Stimulated activated CD4-positive, alpha-beta T cell treated with anti-CD3 and anti-CD28 coated beads, Interleukin-12 subunit alpha, Interleukin-12 subunit beta, amount 100 ng/mL, for 24 hours (primary cell): ENCODE data around the gene NLGN1.

ENCODE experiments used
- DNase-seq, 2 experiments: peaks; one replicate each; pipeline ENCODE4 v3.0.0-alpha.2; 2020; ENCODE audit warnings: low read depth in 2 of 2

NLGN1 gene

DNA sequence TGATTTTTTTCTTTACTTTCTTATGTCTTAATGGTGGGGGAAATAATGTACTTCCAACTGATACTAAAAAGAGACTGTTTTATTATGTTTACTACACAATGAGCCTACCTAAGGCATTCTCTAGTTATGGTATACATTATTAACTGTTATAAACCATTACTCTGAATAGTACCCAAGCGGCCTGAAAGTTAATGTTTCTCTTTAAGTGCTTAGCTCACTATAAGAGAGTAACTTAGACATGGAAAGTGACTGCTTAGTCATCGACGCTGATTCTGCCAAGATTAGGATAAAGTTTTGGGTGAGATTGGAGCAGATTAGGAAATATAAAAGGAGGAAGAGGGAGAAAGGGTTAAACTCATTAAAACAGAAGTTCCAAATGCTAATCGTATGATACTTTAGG, 365.0 kb downstream of the NLGN1 start:
- DNase-seq: no peak

DNA sequence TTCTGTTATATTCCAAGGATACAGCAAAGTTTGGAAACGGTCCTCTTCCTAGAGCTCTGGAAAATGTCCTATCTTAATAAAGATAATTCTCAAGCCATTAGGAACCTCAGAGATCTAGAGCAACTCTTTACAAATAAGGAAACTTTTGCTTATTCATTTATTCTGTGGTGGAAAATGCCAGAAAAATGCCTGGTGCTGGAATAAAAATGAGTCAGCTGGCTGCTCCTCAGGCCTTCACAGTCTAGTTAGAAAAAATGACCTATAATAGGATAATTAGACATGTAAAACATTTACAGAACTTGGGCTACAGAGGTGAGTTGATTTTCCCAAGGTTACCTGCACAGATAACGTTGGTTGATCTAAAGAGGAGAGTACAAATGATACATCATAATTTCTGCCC, 372.5 kb downstream of the NLGN1 start:
- DNase-seq: no peak

DNA sequence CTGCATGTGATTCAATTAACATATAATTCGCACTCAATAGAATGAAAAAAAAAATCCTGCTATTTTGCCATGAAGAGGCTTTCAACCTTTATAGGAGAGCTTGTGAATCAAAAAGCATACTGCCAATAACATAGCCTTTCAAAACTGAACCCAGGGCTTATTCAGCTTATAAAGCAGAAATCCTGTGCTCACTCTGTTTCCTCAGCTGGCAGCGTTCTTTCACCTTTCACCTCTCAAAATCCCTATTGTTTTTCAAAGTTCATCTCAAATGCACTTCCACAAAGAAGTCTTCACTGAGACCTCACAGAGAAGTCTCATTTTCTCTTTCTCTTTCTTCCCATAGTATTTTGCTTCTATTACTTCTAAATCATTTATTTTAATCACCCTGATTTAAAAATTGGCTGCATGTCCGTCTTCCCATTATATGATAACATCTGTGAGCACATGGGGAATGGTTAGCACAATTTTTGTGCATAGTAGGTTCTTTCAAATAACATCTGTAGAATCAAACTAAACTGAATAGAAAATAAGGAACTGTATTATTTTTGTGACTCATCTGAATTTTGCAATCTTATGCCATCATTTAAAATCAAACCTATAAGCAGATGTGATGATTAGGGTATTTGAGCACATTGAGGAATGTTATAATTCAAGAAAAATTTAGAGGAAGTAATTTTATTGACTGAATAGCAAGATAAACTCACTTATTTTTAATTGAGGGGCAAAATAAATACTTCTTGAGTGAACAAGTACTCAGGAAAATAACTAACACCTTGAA, 373.4 kb downstream of the NLGN1 start:
- DNase-seq: no peak

DNA sequence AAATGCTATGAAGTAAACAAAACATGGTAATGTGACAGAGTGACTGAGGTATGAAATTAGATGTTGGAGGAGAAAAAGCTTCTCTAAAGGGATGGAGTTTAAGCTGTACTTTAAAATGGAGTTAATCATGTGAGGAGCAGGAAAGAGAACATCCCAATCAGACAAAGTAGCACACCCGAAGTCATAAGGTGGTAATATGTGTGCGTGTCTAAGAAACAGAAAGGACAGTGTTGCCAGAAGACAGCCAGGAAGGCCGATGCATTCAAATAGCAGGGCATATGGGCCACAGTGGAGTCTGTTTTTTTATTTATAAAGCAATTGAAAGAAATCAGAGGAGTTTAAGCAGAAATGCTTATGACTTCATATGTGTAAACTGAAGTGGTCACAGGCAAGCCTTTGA, 376.3 kb downstream of the NLGN1 start:
- DNase-seq: no peak

DNA sequence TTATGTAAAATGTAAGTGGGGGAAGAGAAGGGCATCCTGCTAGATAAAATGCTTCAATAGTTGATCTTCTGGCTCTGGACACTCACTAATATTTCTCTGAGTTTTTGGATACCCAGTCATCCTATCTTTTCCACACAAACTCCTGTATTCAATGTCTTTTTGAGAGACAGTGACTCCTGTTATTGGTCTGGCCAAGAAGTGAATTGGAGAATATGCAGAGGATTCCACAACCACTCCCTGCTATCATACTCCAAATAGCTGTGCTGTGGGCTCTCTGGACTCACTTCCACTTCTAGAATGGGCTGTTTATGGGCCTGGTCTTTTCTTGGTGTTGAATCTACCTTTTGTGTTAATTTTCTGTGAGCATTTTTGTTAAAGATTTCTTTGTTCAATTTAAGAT, 376.8 kb downstream of the NLGN1 start:
- DNase-seq: no peak

DNA sequence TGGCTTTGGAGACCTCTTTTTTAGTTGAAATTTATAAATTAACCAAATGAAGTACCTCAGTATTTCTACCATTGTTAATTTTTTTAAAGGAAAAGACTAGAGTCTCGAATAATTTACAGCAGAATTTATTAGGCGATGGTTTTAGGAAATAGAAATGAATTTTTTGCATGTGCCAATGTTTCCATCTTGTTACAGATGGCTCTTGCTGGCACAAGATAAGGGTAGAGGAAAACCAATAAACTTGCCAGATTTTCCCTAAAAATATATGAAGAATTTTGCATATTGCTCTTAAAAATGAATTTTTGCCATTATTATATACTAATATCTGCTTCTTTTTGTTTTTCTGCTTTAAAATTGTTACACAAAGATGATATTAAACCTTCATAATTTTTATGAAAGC, 380.7 kb downstream of the NLGN1 start:
- no peak for DNase-seq

DNA sequence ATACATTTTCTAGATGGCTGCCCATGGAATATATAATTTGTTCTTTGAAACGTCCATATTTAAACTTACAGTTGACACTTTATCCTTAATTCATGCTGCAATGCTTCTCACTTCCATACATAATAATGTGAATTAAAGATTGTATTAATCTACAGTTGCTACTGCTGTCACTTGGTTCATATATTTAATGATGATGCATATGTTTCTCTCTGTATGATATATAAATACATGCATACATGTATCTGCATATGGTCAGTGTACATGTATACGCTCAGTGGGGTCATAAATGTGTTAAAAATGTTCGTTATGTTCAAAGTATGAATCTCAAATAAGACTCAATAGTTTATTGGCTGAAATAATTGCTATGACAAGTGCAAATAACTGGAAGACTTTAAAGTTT, 382.5 kb downstream of the NLGN1 start:
- no peak for DNase-seq

DNA sequence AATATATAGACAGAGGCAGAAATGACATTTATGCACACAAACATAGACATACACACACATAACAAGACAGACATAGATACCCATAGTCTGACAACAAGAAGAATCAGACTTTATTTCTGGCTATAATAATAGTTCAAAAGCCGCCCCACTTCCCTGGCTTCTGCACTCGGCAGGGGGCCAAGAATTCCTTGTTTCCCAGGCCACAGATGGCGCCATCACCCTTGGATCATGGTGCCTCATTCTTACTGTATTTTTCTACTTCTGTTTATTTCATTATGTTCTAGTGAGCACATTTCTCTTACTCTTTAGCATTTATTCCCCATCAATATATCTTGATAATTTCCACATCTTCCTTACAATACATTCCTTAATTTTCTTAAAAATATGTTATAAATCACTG, 387.5 kb downstream of the NLGN1 start:
- no peak for DNase-seq

DNA sequence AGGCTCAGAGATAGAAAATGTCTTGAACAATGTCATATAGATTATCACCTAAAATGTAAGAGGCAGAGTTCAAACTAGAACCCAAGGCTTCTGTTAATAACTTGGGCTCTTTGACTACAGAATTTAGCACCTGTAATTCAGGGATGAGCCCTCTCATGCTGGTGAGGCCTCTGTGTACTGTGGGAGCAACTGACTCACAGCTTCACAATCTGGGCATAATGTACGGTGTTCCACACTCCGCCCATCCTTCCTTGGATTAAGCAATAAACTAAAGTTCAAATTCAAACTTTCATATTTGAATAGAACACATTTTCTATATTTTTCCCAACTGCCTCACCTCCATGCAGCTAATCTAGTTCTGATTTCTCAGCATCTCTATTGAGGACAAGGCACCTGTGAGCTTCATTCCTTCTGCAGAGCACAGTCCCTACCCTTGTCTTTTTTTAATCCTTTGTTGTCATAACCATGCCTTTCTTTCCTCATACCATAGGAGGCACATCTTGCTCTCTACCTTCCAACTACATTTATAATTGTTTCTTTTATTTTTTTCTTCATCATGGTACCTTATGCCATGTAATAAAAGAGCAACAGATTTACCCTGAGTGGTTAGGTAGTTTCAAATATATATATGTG, 392.1 kb downstream of the NLGN1 start:
- no peak for DNase-seq

DNA sequence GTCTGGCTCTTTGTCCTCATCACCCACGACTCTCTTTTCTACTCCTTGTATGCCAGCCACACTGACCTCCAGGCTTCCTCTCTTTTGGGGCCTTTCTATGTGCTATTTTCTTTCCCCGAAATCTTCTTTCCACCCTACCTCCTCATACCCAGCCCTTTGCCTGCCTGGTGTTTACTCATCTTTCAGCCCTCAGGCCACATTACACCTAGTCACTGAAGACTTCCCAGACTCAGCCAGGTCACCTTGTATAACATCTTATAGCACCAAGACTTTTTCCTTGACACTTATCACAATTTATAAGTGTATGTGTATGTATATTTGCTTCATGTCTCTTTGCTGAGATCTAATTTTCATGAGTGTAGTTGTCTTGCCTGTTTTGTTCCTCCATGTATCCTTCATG, 396.4 kb downstream of the NLGN1 start:
- DNase-seq: no peak

DNA sequence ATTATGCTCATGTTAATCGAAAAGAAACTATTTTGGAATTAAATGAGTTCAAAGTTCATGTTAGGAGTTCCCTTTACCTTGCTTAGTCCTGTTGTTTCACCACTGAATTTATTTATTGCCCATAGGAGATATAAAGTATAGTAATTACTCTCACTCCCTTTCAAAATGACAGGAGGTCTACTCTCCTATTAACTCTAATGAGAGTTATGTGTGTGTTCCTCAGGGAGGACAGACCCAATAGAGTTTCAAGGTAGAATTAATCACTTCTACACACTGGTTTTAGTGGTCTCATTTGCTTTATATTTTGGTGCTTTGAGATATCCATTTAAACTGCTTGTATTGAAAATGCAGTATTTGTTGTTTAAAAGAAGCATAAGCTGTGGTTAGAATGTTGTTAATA, 398.9 kb downstream of the NLGN1 start:
- DNase-seq: no peak

DNA sequence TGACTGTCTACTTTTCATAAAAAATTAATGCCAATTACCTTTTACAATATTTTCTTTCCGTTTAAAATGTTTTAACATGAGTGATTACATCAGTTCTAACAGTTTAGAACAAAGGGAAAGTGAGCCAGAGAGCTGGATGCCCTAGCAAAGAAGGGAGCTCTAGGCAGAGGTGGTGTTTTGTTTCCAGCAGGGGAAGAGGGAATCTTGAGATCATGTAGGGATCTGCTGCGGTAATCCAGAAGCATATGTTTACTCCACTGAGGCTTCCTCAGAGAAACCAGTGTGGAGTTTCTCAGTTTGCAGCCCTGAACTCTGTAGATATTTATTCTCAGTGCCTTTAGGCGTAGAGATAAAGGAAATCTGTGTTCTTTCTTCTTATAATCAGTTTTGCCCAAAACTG, 399.3 kb downstream of the NLGN1 start:
- no peak for DNase-seq

DNA sequence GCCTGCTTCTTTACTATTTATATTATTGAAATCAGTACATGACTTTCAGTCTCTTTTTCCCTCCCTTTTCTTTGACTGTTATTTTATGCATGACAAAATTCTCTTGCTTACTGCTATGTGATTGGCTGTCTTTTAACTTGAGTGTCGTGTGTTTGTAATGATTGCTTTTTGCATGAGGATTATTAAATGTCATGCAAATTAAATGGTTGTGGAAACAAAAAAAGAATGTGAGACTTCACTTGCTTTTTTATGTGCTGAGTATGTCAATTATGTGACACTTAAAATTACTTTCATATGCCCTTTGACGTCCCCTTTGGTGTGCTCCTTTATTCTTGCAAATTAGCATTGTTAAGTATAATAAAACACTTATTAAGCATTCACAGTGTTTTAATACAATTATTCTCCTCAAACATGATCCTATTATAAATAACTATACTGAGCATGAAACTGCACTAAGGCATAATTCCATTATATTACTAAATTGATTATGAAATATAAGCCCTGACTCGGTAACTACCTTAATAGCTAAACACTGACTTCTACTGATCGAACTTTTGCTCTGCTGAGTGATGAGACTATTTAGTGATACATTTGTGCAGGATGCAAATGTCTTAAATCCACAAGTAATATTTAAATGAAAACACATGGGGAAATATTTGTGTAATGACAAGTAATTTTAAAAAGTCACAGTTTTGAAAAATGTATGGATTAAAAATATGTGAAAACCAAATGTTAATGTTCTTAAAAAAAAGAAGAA, 401.7 kb downstream of the NLGN1 start:
- DNase-seq: no peak

DNA sequence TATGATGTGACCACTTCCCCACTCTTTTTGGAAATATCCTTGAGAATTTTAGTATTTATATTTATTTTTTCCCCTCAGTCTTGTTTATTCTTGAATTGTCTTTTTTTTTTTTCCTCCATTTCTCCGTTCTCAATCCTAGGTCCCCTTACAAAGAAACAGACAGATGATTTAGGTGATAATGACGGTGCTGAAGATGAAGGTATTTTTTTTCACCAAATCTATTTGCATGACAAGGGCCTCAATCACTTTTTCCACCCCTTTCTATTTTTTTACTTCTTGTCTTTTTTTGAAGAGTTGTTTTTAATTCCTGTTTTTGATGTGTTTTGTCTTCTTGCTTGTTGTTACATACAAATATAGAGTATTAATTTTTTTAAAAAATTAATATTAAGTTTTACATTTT, 402.6 kb downstream of the NLGN1 start:
- DNase-seq: no peak

DNA sequence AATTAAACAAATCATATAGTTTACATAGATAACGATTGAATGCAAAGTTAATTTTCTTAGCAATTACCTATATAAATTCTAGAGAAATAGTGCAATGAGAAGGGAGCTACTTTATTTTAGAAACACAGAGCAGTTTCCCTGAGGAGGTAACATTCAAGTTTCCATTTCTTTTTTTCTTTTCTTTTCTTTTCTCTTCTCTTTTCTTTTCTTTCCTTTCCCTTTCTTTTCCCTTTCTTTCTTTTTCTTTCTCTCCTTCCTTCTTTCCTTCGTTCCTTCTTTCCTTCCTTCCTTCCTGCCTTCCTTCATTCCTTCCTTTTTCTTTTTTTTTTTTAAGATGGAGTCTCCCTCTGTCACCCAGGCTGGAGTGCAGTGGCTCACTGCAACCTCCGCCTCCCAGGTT, 417.3 kb downstream of the NLGN1 start:
- DNase-seq: no peak

DNA sequence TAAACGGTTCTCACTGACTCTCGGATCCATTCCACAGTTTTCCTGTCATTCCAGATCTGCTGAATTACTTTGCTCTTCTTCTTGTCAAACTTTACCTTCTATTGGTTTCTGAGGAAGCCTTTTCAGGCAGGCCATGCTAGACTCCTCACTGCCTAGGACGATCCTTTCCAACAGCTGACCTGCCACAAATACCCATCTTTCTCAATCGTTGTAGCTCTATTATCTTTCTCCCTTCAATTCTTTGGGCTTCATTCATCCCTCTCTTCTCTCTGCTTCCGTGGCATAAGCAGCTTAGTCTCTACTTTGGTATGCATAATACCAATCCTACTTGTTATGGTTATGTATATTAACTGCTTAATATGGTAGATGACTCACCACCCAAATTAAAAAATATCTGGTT, 421.8 kb downstream of the NLGN1 start:
- no peak for DNase-seq

DNA sequence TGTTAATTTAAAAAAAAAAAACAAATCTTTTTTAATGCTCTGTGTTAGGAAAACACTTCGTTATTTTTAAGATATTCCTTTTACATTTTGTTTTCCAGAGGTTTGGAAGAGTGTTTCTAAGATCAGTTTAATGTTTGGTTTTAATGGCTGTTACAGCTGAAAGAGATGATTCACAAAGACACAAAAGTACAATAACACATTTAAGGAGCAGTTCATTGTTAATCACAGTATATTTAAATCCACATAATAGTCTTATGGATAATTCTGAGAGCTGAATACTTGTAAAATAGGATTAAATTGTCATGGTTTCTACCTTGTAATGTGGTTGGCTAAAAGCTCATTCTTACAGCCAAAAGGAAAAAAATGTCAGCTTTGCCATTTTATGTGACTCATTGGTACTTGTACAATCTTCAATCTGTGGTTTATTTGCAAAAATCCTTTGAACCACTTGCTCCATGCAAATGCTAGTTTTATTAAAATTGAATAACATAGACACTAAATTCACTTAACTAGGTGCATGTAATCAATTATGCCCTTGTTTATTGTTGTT, 426.4 kb downstream of the NLGN1 start:
- DNase-seq: no peak

DNA sequence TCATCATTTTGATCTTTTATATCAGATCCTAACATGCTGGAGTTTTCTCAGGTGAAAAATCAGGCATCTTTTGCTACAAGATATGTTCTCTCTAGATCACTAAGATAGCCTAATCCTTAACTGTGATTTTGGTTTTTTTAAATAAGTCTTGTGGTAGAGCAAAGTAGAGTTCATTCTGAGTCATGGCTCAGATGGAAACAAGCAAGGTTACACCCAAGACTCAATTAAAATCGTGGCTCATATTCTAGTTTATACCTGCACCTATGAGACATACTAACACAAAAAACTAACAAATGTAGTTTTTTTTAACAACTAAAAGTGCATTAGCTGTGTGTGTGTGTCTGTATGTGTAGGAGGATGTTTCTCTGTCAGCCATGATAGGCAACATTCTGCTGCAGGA, 428.2 kb downstream of the NLGN1 start:
- no peak for DNase-seq

DNA sequence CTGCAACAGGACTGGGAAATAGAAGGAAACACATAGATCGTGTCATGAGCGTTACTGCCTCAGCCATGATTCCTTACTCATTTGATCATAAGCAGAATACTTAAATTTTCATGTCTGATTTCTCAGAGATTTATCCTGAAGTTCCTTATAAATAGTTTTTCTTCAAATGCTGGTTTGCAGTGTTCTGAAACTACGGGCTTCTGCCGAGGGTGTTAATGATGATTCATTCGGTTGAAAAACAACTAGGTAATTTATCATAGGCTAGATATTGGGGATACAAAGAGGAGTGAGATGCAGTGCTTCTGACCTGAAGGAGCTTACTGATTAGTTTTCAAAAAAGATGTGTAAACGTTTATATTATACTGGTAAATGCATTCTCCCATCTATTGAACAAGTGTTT, 428.9 kb downstream of the NLGN1 start:
- DNase-seq: no peak

DNA sequence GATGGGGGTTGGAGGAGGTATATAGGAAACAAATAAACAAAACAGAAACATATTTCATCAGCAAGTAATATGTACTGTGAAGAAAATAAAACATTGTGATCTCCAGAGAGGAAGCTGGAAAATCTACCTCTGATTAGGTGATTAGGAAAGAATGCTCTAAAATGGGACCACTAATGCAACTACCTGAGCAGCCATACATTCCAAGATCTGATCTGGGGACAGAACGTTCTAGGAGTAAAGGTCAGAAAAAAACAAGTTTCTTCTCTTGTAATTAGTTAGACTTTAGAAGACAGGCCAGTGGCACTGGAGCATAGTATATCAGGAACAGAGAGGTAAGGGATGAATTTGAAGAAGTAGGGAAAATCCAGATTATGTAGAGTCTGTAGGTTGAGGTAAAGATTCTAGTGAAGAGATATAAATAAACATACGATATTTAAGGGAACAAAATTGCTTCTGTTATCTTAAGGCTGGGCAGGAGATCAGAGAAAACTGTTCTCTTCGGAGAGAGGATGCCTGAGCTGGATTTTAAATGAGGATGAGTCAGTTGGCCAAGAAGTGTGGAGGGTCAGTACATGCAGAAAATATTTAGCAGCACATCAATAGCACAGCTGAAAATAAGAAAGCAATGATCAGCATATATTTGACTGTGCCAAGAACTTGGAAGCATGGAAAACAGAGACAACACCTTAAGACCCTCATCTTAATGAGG, 429.5 kb downstream of the NLGN1 start:
- no peak for DNase-seq

DNA sequence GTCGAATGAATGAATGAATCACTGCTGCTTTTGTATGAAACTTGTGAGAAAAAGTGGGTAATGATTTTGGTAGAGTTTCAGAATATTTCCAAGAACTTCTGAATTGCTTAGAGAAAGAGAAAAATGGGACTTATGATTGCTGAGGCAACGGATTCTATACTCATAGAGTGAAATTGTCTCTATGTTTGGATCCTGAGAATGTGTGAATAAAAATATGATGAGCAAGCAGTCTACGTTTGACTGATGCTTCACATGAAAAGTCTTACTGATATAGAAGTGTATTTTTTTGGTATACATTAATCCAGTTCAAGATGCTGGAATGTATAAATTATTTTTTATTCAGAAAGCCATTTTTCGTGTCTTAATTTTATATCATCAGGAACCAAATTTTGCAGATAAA, 441.1 kb downstream of the NLGN1 start:
- no peak for DNase-seq

DNA sequence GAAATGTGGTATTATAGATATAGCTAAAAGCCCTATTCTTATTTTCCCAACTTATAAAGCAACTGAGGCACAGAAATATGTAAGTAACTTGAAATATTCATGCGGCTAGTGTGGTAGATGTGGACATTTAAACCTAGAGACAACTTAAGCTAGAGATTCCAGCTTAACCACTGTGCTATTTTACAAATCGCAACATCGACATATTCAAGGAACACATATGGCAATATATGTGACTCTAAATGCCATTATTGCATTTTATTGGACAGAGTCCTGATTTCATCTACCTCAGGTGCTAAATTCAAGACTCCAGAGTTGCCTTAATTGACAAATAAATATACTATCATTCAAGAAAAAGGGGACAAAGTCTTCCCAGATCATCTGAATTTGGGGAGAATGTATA, 442.3 kb downstream of the NLGN1 start:
- DNase-seq: no peak
